ENCODE measurements around the gene IGFBP1.

Gene IGFBP1

GRCh38 chr7:45897042-45897690 is 8.9 kb downstream of the IGFBP1 start:
- H3K27ac Mint-ChIP-seq, result no peak overlapping the region
- H3K4me3 Mint-ChIP-seq, result no peak overlapping the region
- peaks cover 29% of the 10 kb centered on the region for H3K27me3 Mint-ChIP-seq (ENCODE audit: low read depth)
- H3K9me3 Mint-ChIP-seq, result no peaks in the 10 kb centered on the region
- no peaks in the 10 kb centered on the region for H3K4me1 Mint-ChIP-seq
- no peaks in the 10 kb centered on the region for H3K36me3 Mint-ChIP-seq (ENCODE audit: low read depth)
- no peak for TF ChIP-seq CTCF (IDR thresholded peaks at IDR 0.05; ENCODE audit: unreplicated experiment in 3 of 3)

- Mint-ChIP-seq H3K4me3 (no peak overlapping the region), H3K27me3 (ENCODE audit: low read depth) (peaks cover 22% of the 10 kb centered on the region), H3K36me3 (ENCODE audit: low read depth) (no peaks in the 10 kb centered on the region), H3K27ac (no peak overlapping the region), H3K9me3 (peaks cover 7% of the 10 kb centered on the region), H3K4me1 (no peaks in the 10 kb centered on the region)
- no peak for TF ChIP-seq CTCF (IDR thresholded peaks at IDR 0.05; ENCODE audit: unreplicated experiment in 3 of 3)
Measured at GRCh38 chr7:45898222-45898621, 9.9 kb downstream of the IGFBP1 start.

GRCh38 chr7:45901566-45901965 is 13.3 kb downstream of the IGFBP1 start:
- no peak overlapping the region for H3K27ac Mint-ChIP-seq
- peaks cover 14% of the 10 kb centered on the region for H3K9me3 Mint-ChIP-seq
- no peak for TF ChIP-seq CTCF (IDR thresholded peaks at IDR 0.05; ENCODE audit: unreplicated experiment in 3 of 3)

GRCh38 chr7:45902820-45903219 is 14.5 kb downstream of the IGFBP1 start:
- Mint-ChIP-seq H3K36me3 (ENCODE audit: low read depth) (no peaks in the 10 kb centered on the region), H3K27me3 (ENCODE audit: low read depth) (no peaks in the 10 kb centered on the region), H3K27ac (no peak overlapping the region), H3K9me3 (peaks cover 18% of the 10 kb centered on the region), H3K4me3 (no peak overlapping the region), H3K4me1 (no peaks in the 10 kb centered on the region)
- TF ChIP-seq CTCF (IDR thresholded peaks at IDR 0.05; ENCODE audit: unreplicated experiment in 3 of 3), result no peak

More at GRCh38 chr7:45901566-45901965, 13.3 kb downstream of the IGFBP1 start:
- H3K36me3 Mint-ChIP-seq (ENCODE audit: low read depth), result no peaks in the 10 kb centered on the region
- no peaks in the 10 kb centered on the region for H3K4me1 Mint-ChIP-seq
- H3K4me3 Mint-ChIP-seq, result no peak overlapping the region
- peaks cover under 1% of the 10 kb centered on the region for H3K27me3 Mint-ChIP-seq (ENCODE audit: low read depth)

- Mint-ChIP-seq H3K4me1 (no peaks in the 10 kb centered on the region), H3K27me3 (ENCODE audit: low read depth) (no peaks in the 10 kb centered on the region), H3K36me3 (ENCODE audit: low read depth) (peaks cover 14% of the 10 kb centered on the region), H3K4me3 (no peak overlapping the region), H3K9me3 (peaks cover 11% of the 10 kb centered on the region), H3K27ac (no peak overlapping the region)
- no peak for TF ChIP-seq CTCF (IDR thresholded peaks at IDR 0.05; ENCODE audit: unreplicated experiment in 3 of 3)
Measured at GRCh38 chr7:45909561-45909960, 21.3 kb downstream of the IGFBP1 start.

- Mint-ChIP-seq H3K9me3 (peaks cover 10% of the 10 kb centered on the region), H3K4me1 (no peaks in the 10 kb centered on the region)
Measured at GRCh38 chr7:45910855-45911254, 22.6 kb downstream of the IGFBP1 start.

More at GRCh38 chr7:45910855-45911254, 22.6 kb downstream of the IGFBP1 start:
- no peak overlapping the region for H3K27ac Mint-ChIP-seq
- H3K4me3 Mint-ChIP-seq, result no peak overlapping the region
- peaks cover 19% of the 10 kb centered on the region for H3K36me3 Mint-ChIP-seq (ENCODE audit: low read depth)
- H3K27me3 Mint-ChIP-seq (ENCODE audit: low read depth), result no peaks in the 10 kb centered on the region
- TF ChIP-seq CTCF (IDR thresholded peaks at IDR 0.05; ENCODE audit: unreplicated experiment in 3 of 3), result no peak
